Prostate gland (tissue), 2 donors: ENCODE measurements around the gene TRIB2. TPM values are rescaled to one million over a fixed set of nuclear protein-coding genes. Genes with fewer than 3 reads are reported as not detected.

Experiments
- DNase-seq: peaks from one replicate; pipeline ENCODE4 v3.0.0-alpha.2; 2019; ENCODE audit warnings: low spot score
- H3K27ac ChIP-seq, 2 donors: fragments of 200-600 bp; sonication (generic); 2 replicates each; pipeline ENCODE4 v1.5.1; 2017 to 2019
- H3K27me3 ChIP-seq: fragments of 200-600 bp; sonication (generic); replicated peaks from 2 replicates; pipeline ENCODE4 v1.5.1; 2019; ENCODE audit not compliant: insufficient read depth
- H3K36me3 ChIP-seq, 2 donors: fragments of 200-600 bp; sonication (generic); 1 replicate in 1 of 2; 2 replicates in 1 of 2; pipeline versions ENCODE4 v1.5.1 to v1.8.1; 2017 to 2019
- H3K4me1 ChIP-seq: fragments of 200-600 bp; sonication (generic); replicated peaks from 2 replicates; pipeline ENCODE4 v1.5.1; 2019
- H3K4me3 ChIP-seq, 2 donors: fragments of 200-600 bp; sonication (generic); 2 replicates each; pipeline ENCODE4 v1.5.1; 2017 to 2019
- H3K9me3 ChIP-seq: fragments of 200-600 bp; sonication (generic); 2 replicates; pipeline ENCODE4 v1.5.1; 2017
- POLR2A ChIP-seq: fragments of 450-650 bp; IDR thresholded peaks from one replicate; pipeline ENCODE4 v1.6.1; 2016; ENCODE audit warnings: antibody characterized with exemption, mild to moderate bottlenecking
- POLR2AphosphoS5 ChIP-seq: sonication (generic); formaldehyde crosslinking; IDR thresholded peaks from one replicate; pipeline ENCODE4 v1.6.1; 2017; ENCODE audit warnings: antibody characterized with exemption
- WGBS: methylation state at CpG from one replicate; pipeline ENCODE4 v1.1.5; 2018; 5-methylcytosine and 5-hydroxymethylcytosine counted together
- intact Hi-C: fragments of 100-400 bp; cut with DNase I; formaldehyde crosslinking; loops from one replicate; pipeline ENCODE4 v1.14.2; 2022
- total RNA-seq, 2 donors: library from RNA; depleted of rRNA; stranded (reverse); fragments of >200 nt; gene quantifications; one replicate each; pipeline ENCODE4 v1.1.0, GENCODE V29; 2016
- TF ChIP-seq, protein P1 (sequence below), 4 experiments: fragments of 200-600 bp in 2 of 4; fragments of 450-650 bp in 2 of 4; sonication (generic) in 2 of 4; IDR thresholded peaks; 1 replicate in 3 of 4; 2 replicates in 1 of 4; pipeline ENCODE4 v1.5.1; 2016 to 2019; ENCODE audit warnings: antibody characterized with exemption in 4 of 4, mild to moderate bottlenecking in 2 of 4, moderate library complexity in 2 of 4

The TRIB2 gene
- total RNA-seq, 2 donors from 2014 or later, result 72.3 to 205 TPM

DNA sequence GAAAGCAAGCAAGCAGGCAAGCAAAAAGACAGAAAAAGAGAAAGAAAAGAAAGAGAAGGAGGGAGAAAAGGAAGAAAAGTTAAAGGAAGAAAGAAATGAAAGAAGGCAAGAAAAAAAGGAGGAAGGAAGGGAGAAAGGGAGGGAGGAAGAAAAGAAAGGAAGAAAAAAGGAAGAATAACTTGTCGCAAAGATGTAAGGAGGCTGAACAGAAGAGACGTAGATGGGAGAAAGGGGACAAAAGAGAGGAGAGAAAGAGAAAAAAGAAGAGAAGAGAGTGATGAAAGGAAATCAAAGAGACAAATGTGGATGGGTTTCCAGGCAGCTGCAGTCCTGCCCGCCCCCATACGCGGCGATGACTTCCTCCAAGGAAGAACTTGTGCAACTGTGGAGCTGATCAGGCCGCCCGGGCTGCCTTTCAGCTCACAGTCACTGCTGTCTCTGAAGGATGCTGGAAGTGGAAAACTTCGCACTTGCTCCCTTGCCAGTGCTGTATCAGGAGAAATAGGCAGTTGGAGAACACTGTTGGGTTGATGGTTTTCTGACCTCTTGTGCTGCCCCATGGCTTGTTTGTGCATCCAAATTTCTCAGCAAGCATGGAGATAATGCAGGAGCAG is 52.9 kb downstream of the TRIB2 start:
- Histone ChIP-seq H3K4me1 (no peaks in the 10 kb centered on the region), H3K9me3 (no peaks in the 10 kb centered on the region), H3K27me3 (no peaks in the 10 kb centered on the region), H3K27ac (no peak overlapping the region), H3K4me3 (no peak overlapping the region), H3K36me3 (no peaks in the 10 kb centered on the region)
- no peak for TF ChIP-seq POLR2A
- TF ChIP-seq, protein P1, sequence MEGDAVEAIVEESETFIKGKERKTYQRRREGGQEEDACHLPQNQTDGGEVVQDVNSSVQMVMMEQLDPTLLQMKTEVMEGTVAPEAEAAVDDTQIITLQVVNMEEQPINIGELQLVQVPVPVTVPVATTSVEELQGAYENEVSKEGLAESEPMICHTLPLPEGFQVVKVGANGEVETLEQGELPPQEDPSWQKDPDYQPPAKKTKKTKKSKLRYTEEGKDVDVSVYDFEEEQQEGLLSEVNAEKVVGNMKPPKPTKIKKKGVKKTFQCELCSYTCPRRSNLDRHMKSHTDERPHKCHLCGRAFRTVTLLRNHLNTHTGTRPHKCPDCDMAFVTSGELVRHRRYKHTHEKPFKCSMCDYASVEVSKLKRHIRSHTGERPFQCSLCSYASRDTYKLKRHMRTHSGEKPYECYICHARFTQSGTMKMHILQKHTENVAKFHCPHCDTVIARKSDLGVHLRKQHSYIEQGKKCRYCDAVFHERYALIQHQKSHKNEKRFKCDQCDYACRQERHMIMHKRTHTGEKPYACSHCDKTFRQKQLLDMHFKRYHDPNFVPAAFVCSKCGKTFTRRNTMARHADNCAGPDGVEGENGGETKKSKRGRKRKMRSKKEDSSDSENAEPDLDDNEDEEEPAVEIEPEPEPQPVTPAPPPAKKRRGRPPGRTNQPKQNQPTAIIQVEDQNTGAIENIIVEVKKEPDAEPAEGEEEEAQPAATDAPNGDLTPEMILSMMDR (IDR thresholded peaks at IDR 0.05), result no peak
- no peak for TF ChIP-seq POLR2AphosphoS5
- intact Hi-C loops, result no loop called here
- no peak for DNase-seq
- WGBS, result 77% methylated on average over 9 of the region's 9 CpGs

DNA sequence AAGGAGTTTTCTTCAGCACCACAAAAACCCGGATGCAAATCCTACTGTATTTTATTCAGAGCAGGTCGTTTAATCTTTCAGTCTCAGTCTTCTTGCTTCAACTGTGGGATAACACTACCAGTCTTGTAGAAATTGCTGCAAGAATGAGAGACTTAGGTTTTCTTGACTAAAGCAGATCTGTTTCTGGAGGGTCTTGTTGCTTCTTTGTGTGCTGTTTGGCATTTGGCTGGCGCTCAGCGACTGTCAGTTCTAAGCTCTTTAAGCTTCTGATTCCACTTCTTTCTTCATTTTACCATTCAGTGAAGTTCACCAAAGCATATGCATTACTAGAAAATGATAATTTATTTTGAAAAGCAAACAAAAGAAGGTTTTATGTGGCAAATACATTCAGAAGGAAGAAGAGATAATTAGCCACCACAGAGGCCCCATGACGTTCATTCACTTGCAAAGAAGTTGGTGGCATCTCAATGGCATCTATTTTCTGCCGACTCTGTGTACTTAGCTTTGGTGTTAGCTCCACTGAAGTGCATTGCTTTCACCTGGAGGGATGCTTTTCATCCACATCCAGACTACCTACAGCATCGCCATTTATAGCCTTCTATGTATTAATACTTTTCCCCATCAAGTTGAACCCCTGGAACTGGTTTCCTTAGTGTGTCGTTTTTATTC is 53.7 kb downstream of the TRIB2 start:
- H3K4me1 ChIP-seq, result no peaks in the 10 kb centered on the region
- no peak overlapping the region for H3K4me3 ChIP-seq
- no peaks in the 10 kb centered on the region for H3K27me3 ChIP-seq
- no peak overlapping the region for H3K27ac ChIP-seq
- no peak for DNase-seq
- 91% methylated on average over 8 of the region's 8 CpGs for WGBS
- H3K9me3 ChIP-seq, result no peaks in the 10 kb centered on the region
- intact Hi-C loops, result no loop called here
- TF ChIP-seq POLR2AphosphoS5, result no peak
- no peak for TF ChIP-seq POLR2A
- TF ChIP-seq, protein P1 (IDR thresholded peaks at IDR 0.05), result no peak
- no peaks in the 10 kb centered on the region for H3K36me3 ChIP-seq

GRCh38 chr2:12771154-12771553 is 54.4 kb downstream of the TRIB2 start:
- intact Hi-C loops, result no loop called here
- WGBS, result 92% methylated on average over 3 of the region's 3 CpGs
- Histone ChIP-seq H3K27ac (no peak overlapping the region), H3K36me3 (no peaks in the 10 kb centered on the region), H3K4me3 (no peak overlapping the region), H3K4me1 (no peaks in the 10 kb centered on the region), H3K9me3 (no peaks in the 10 kb centered on the region), H3K27me3 (no peaks in the 10 kb centered on the region)
- no peak for DNase-seq
- no peak for TF ChIP-seq POLR2AphosphoS5
- TF ChIP-seq, protein P1 (IDR thresholded peaks at IDR 0.05), result no peak
- no peak for TF ChIP-seq POLR2A

- intact Hi-C loops, result no loop called here
These were observed 57.1 kb downstream of the TRIB2 start for GRCh38 chr2:12773586-12774394.

More at GRCh38 chr2:12773586-12774394, 57.1 kb downstream of the TRIB2 start:
- Histone ChIP-seq H3K27me3 (no peaks in the 10 kb centered on the region), H3K4me3 (no peak overlapping the region), H3K27ac (no peak overlapping the region), H3K9me3 (no peaks in the 10 kb centered on the region), H3K4me1 (no peaks in the 10 kb centered on the region), H3K36me3 (no peaks in the 10 kb centered on the region)
- WGBS, result 40% methylated on average over 3 of the region's 3 CpGs
- DNase-seq, result no peak
- TF ChIP-seq POLR2AphosphoS5 (no peak), POLR2A (no peak)
- TF ChIP-seq, protein P1 (IDR thresholded peaks at IDR 0.05), result no peak
